GM19351 (cell line): ENCODE data around the gene ZNF829.

Experiments
- ATAC-seq: cut with Tn5 transposase; IDR thresholded peaks from one replicate; pipeline ENCODE4 v1.9.1; 2021; ENCODE audit warnings: mild to moderate bottlenecking, moderate library complexity; ENCODE audit not compliant: unreplicated experiment

The ZNF829 gene

GRCh38 chr19:36915992-36916830 is at the start of gene ZNF829, which contains the start of gene ZNF568:
TSS of gene ZNF829 (minus strand) at chr19:36916291. CDS start at chr19:36915167, 1,124 bp downstream.
TSS of gene ZNF568 (plus strand) at chr19:36916332. CDS start at chr19:36922771, 6,439 bp downstream.
- ATAC-seq: peak; percentile 97

- no peak for ATAC-seq
Measured at GRCh38 chr19:36963280-36963679, 47.2 kb upstream of the ZNF829 start.

- no peak for ATAC-seq
Measured at GRCh38 chr19:36962346-36962745, 46.3 kb upstream of the ZNF829 start.

- ATAC-seq: no peak
Measured at GRCh38 chr19:36950335-36951119, 34.4 kb upstream of the ZNF829 start.

GRCh38 chr19:36939153-36939552 is 23.1 kb upstream of the ZNF829 start:
- no peak for ATAC-seq

- ATAC-seq: no peak
Measured at GRCh38 chr19:36931684-36932083, 15.6 kb upstream of the ZNF829 start.

GRCh38 chr19:36918090-36918489 is 2.0 kb upstream of the ZNF829 start:
- no peak for ATAC-seq

GRCh38 chr19:36916991-36917390 is 900 bp upstream of the ZNF829 start:
- ATAC-seq: no peak

GRCh38 chr19:36898422-36898821 is 17.7 kb downstream of the ZNF829 start:
- no peak for ATAC-seq

GRCh38 chr19:36894849-36895383 is 21.2 kb downstream of the ZNF829 start:
- no peak for ATAC-seq

GRCh38 chr19:36891768-36892357 is 24.2 kb downstream of the ZNF829 start:
- ATAC-seq: no peak

- no peak for ATAC-seq
Measured at GRCh38 chr19:36876993-36877938, 38.8 kb downstream of the ZNF829 start.

- no peak for ATAC-seq
Measured at GRCh38 chr19:36851898-36852297, 64.2 kb downstream of the ZNF829 start.

GRCh38 chr19:36850559-36851442 is 65.3 kb downstream of the ZNF829 start, which contains the start of gene ZNF345:
TSS of gene ZNF345 (plus strand) at chr19:36850876. CDS start at chr19:36876831, 25,955 bp downstream.
- ATAC-seq: peak; percentile 82

- ATAC-seq: peak; percentile 85
Measured at GRCh38 chr19:36849701-36850558, 66.2 kb downstream of the ZNF829 start.

GRCh38 chr19:36847968-36848367 is 68.1 kb downstream of the ZNF829 start:
- no peak for ATAC-seq

GRCh38 chr19:36838784-36839324 is 77.2 kb downstream of the ZNF829 start:
- no peak for ATAC-seq
